ENCODE data around the gene BRD2.

The BRD2 gene

GRCh38 chr6:33019372-33019771 lies 51.0 kb downstream of the BRD2 start:
- DNase-seq (ENCODE audit: low spot score) = no peak
- Histone ChIP-seq H3K4me1 (ENCODE audit: insufficient read depth, poor library complexity, severe bottlenecking) (no peaks in the 10 kb centered on the region), H3K27me3 (ENCODE audit: insufficient read depth, poor library complexity, severe bottlenecking) (peaks cover 9% of the 10 kb centered on the region), H3K36me3 (ENCODE audit: low read depth) (no peaks in the 10 kb centered on the region), H3K27ac (ENCODE audit: poor library complexity, severe bottlenecking) (no peak overlapping the region), H3K4me3 (ENCODE audit: severe bottlenecking) (no peak overlapping the region), H3K9me3 (ENCODE audit: severe bottlenecking) (no peaks in the 10 kb centered on the region)
- ATAC-seq (ENCODE audit: low read depth) = no peak
- TF ChIP-seq CTCF (IDR thresholded peaks at IDR 0.05; ENCODE audit: poor library complexity, severe bottlenecking) = no peak

- no peak for TF ChIP-seq CTCF (IDR thresholded peaks at IDR 0.05; ENCODE audit: poor library complexity, severe bottlenecking)
- H3K4me3 ChIP-seq (ENCODE audit: severe bottlenecking) = no peak overlapping the region
- peaks cover 19% of the 10 kb centered on the region for H3K27me3 ChIP-seq (ENCODE audit: insufficient read depth, poor library complexity, severe bottlenecking)
- DNase-seq (ENCODE audit: low spot score) (no peak), ATAC-seq (ENCODE audit: low read depth) (no peak)
- no peaks in the 10 kb centered on the region for H3K4me1 ChIP-seq (ENCODE audit: insufficient read depth, poor library complexity, severe bottlenecking)
- no peak overlapping the region for H3K27ac ChIP-seq (ENCODE audit: poor library complexity, severe bottlenecking)
- H3K9me3 ChIP-seq (ENCODE audit: severe bottlenecking) = no peaks in the 10 kb centered on the region
- H3K36me3 ChIP-seq (ENCODE audit: low read depth) = no peaks in the 10 kb centered on the region
Observed at GRCh38 chr6:33021917-33022316, 53.5 kb downstream of the BRD2 start.

GRCh38 chr6:33023536-33023935 lies 55.1 kb downstream of the BRD2 start:
- H3K9me3 ChIP-seq (ENCODE audit: severe bottlenecking) = no peaks in the 10 kb centered on the region
- DNase-seq (ENCODE audit: low spot score) (no peak), ATAC-seq (ENCODE audit: low read depth) (no peak)
- H3K4me1 ChIP-seq (ENCODE audit: insufficient read depth, poor library complexity, severe bottlenecking) = no peaks in the 10 kb centered on the region
- no peaks in the 10 kb centered on the region for H3K36me3 ChIP-seq (ENCODE audit: low read depth)
- TF ChIP-seq CTCF (IDR thresholded peaks at IDR 0.05; ENCODE audit: poor library complexity, severe bottlenecking) = no peak
- peaks cover 23% of the 10 kb centered on the region for H3K27me3 ChIP-seq (ENCODE audit: insufficient read depth, poor library complexity, severe bottlenecking)
- no peak overlapping the region for H3K27ac ChIP-seq (ENCODE audit: poor library complexity, severe bottlenecking)
- H3K4me3 ChIP-seq (ENCODE audit: severe bottlenecking) = no peak overlapping the region

GRCh38 chr6:33024521-33024920 lies 56.1 kb downstream of the BRD2 start:
- no peaks in the 10 kb centered on the region for H3K4me1 ChIP-seq (ENCODE audit: insufficient read depth, poor library complexity, severe bottlenecking)
- H3K9me3 ChIP-seq (ENCODE audit: severe bottlenecking) = no peaks in the 10 kb centered on the region
- peaks cover 23% of the 10 kb centered on the region for H3K27me3 ChIP-seq (ENCODE audit: insufficient read depth, poor library complexity, severe bottlenecking)
- ATAC-seq (ENCODE audit: low read depth) = no peak
- no peaks in the 10 kb centered on the region for H3K36me3 ChIP-seq (ENCODE audit: low read depth)
- TF ChIP-seq CTCF (IDR thresholded peaks at IDR 0.05; ENCODE audit: poor library complexity, severe bottlenecking) = no peak
- no peak overlapping the region for H3K4me3 ChIP-seq (ENCODE audit: severe bottlenecking)
- DNase-seq (ENCODE audit: low spot score) = no peak
- no peak overlapping the region for H3K27ac ChIP-seq (ENCODE audit: poor library complexity, severe bottlenecking)

- Histone ChIP-seq H3K4me1 (ENCODE audit: insufficient read depth, poor library complexity, severe bottlenecking) (no peaks in the 10 kb centered on the region), H3K4me3 (ENCODE audit: severe bottlenecking) (no peak overlapping the region), H3K27ac (ENCODE audit: poor library complexity, severe bottlenecking) (no peak overlapping the region), H3K36me3 (ENCODE audit: low read depth) (no peaks in the 10 kb centered on the region), H3K27me3 (ENCODE audit: insufficient read depth, poor library complexity, severe bottlenecking) (peaks cover 40% of the 10 kb centered on the region), H3K9me3 (ENCODE audit: severe bottlenecking) (no peaks in the 10 kb centered on the region)
- DNase-seq (ENCODE audit: low spot score) (no peak), ATAC-seq (ENCODE audit: low read depth) (no peak)
- TF ChIP-seq CTCF (IDR thresholded peaks at IDR 0.05; ENCODE audit: poor library complexity, severe bottlenecking) = no peak
Observed at GRCh38 chr6:33028220-33028849, 59.9 kb downstream of the BRD2 start.

All from RWPE2 (cell line).